Measurements from ENCODE around the gene PPM1A.

The PPM1A gene

GRCh38 chr14:60252630-60253029 lies 3.6 kb downstream of the PPM1A start:
- H3K4me1 ChIP-seq, result peaks cover 12% of the 10 kb centered on the region
- no peaks in the 10 kb centered on the region for H3K27me3 ChIP-seq (ENCODE audit: control insufficient read depth, insufficient read depth, low read length)
- H3K9ac ChIP-seq, result no peak overlapping the region

GRCh38 chr14:60253649-60254048 lies 4.6 kb downstream of the PPM1A start:
- Histone ChIP-seq H3K9ac (no peak overlapping the region), H3K36me3 (ENCODE audit: control insufficient read depth, insufficient read depth, low read length) (no peaks in the 10 kb centered on the region), H3K4me3 (ENCODE audit: low read depth, low read length) (no peak overlapping the region), H3K4me1 (peaks cover 14% of the 10 kb centered on the region), H2AFZ (no peak overlapping the region), H3K4me2 (ENCODE audit: low read length) (no peak overlapping the region), H3K27me3 (ENCODE audit: control insufficient read depth, insufficient read depth, low read length) (no peaks in the 10 kb centered on the region), H3K79me2 (peaks cover 22% of the 10 kb centered on the region), H3K27ac (no peak overlapping the region), H3K9me3 (ENCODE audit: control insufficient read depth, low read length) (no peaks in the 10 kb centered on the region)
- TF ChIP-seq CTCF (IDR thresholded peaks at IDR 0.05), result no peak

More at GRCh38 chr14:60252630-60253029, 3.6 kb downstream of the PPM1A start:
- no peak for TF ChIP-seq CTCF (IDR thresholded peaks at IDR 0.05)
- Histone ChIP-seq H2AFZ (no peak overlapping the region), H3K4me3 (ENCODE audit: low read depth, low read length) (no peak overlapping the region), H3K9me3 (ENCODE audit: control insufficient read depth, low read length) (no peaks in the 10 kb centered on the region), H3K4me2 (ENCODE audit: low read length) (peak overlapping the region; percentile 2), H3K36me3 (ENCODE audit: control insufficient read depth, insufficient read depth, low read length) (no peaks in the 10 kb centered on the region), H3K27ac (no peak overlapping the region), H3K79me2 (peaks cover 22% of the 10 kb centered on the region)

- no peak overlapping the region for H3K9ac ChIP-seq
- no peak overlapping the region for H2AFZ ChIP-seq
- H3K27me3 ChIP-seq (ENCODE audit: control insufficient read depth, insufficient read depth, low read length), result no peaks in the 10 kb centered on the region
- H3K4me2 ChIP-seq (ENCODE audit: low read length), result no peak overlapping the region
- peaks cover 22% of the 10 kb centered on the region for H3K79me2 ChIP-seq
- H3K9me3 ChIP-seq (ENCODE audit: control insufficient read depth, low read length), result no peaks in the 10 kb centered on the region
- H3K36me3 ChIP-seq (ENCODE audit: control insufficient read depth, insufficient read depth, low read length), result no peaks in the 10 kb centered on the region
- no peak overlapping the region for H3K27ac ChIP-seq
- H3K4me3 ChIP-seq (ENCODE audit: low read depth, low read length), result no peak overlapping the region
- no peak for TF ChIP-seq CTCF (IDR thresholded peaks at IDR 0.05)
- peaks cover 15% of the 10 kb centered on the region for H3K4me1 ChIP-seq
Observed at GRCh38 chr14:60254176-60254575, 5.2 kb downstream of the PPM1A start.

GRCh38 chr14:60257865-60258264 lies 8.8 kb downstream of the PPM1A start:
- Histone ChIP-seq H3K27ac (no peak overlapping the region), H3K27me3 (ENCODE audit: control insufficient read depth, insufficient read depth, low read length) (no peaks in the 10 kb centered on the region), H3K4me3 (ENCODE audit: low read depth, low read length) (no peak overlapping the region), H3K9ac (no peak overlapping the region), H3K4me2 (ENCODE audit: low read length) (no peak overlapping the region), H3K4me1 (peaks cover 12% of the 10 kb centered on the region), H3K9me3 (ENCODE audit: control insufficient read depth, low read length) (no peaks in the 10 kb centered on the region), H3K36me3 (ENCODE audit: control insufficient read depth, insufficient read depth, low read length) (no peaks in the 10 kb centered on the region), H2AFZ (no peak overlapping the region), H3K79me2 (peaks cover 27% of the 10 kb centered on the region)
- no peak for TF ChIP-seq CTCF (IDR thresholded peaks at IDR 0.05)

- Histone ChIP-seq H3K36me3 (ENCODE audit: control insufficient read depth, insufficient read depth, low read length) (no peaks in the 10 kb centered on the region), H3K4me1 (no peaks in the 10 kb centered on the region), H3K27me3 (ENCODE audit: control insufficient read depth, insufficient read depth, low read length) (no peaks in the 10 kb centered on the region), H3K4me3 (ENCODE audit: low read depth, low read length) (no peak overlapping the region), H3K4me2 (ENCODE audit: low read length) (no peak overlapping the region), H3K27ac (no peak overlapping the region), H3K79me2 (peaks cover 38% of the 10 kb centered on the region), H3K9me3 (ENCODE audit: control insufficient read depth, low read length) (no peaks in the 10 kb centered on the region), H2AFZ (no peak overlapping the region), H3K9ac (no peak overlapping the region)
- TF ChIP-seq CTCF (IDR thresholded peaks at IDR 0.05), result no peak
Observed at GRCh38 chr14:60265163-60265562, 16.1 kb downstream of the PPM1A start.
